ENCODE results near the gene CDCP2.
A peak's percentile ranks its signal among the peaks of the same experiment; 100 is the strongest.

CDCP2 gene

DNA sequence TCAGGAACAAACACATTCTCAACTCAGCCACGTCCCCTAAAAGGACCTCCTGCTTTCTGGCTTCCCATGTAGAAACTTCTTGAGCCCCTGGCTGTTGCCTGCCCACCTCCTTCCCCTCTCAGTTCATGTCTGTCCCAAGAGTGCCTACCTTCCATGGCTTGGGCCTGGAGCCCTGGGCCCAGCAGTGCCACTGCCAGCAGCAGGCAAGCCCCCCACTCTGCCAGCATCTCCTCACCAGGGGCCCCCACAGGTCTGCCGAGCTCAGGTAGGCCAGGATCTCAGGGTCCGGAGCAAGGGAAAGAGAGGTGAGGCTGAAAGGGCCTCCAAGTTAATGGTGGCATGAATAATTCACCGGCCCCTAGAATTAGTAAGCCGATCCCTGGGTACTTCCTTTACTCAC lies at the start of gene CDCP2:
TSS of gene CDCP2 (minus strand) at position 305 of the 400 bp plus-strand sequence. CDS start at position 227, 78 bp downstream.
- DNase-seq (ENCODE audit: low read depth) = no peak

DNA sequence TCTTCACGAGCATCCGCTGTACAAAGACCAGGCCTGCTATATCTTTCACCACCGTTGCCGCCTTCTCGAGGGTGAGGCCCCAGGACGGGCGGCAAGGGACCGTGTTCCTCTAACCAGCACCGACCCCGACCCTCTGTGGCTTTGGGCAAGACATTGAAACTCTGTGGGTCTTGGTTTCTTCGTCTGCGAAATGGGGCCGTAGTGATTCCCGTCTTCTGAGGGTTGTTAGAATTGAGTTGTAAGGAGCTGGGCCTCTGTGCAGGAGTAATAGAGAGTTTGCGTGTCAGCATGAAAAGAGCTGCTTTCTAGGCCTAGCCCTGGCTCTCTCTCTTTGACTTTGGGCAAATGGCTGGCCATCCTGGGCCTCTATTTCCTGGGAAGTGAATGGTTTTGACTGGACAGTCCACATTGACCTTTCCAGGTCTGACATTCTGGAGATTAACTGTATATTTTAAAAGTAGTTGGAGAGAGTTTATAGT lies 47.8 kb upstream of the CDCP2 start:
- DNase-seq (ENCODE audit: low read depth) = no peak

DNA sequence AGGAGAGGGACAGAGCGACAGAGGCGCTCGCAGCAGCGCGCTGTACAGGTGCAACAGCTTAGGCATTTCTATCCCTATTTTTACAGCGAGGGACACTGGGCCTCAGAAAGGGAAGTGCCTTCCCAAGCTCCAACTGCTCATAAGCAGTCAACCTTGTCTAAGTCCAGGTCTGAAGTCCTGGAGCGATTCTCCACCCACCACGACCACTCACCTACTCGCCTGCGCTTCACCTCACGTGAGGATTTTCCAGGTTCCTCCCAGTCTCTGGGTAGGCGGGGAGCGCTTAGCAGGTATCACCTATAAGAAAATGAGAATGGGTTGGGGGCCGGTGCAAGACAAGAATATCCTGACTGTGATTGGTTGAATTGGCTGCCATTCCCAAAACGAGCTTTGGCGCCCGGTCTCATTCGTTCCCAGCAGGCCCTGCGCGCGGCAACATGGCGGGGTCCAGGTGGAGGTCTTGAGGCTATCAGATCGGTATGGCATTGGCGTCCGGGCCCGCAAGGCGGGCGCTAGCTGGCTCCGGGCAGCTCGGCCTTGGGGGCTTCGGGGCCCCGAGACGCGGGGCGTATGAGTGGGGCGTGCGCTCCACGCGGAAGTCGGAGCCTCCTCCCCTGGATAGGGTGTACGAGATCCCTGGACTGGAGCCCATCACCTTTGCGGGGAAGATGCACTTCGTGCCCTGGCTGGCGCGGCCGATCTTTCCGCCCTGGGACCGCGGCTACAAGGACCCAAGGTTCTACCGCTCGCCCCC lies 47.1 kb upstream of the CDCP2 start, which contains the start of the genes CYB5RL and MRPL37:
TSS of gene CYB5RL (minus strand) at position 266 of the 754 bp plus-strand sequence. CDS start 4,414 bp downstream, outside the sequence.
TSS of gene MRPL37 (plus strand) at position 403 of the 754 bp plus-strand sequence. CDS start at position 480, 77 bp downstream.
- DNase-seq (ENCODE audit: low read depth) = peak; percentile 83

DNA sequence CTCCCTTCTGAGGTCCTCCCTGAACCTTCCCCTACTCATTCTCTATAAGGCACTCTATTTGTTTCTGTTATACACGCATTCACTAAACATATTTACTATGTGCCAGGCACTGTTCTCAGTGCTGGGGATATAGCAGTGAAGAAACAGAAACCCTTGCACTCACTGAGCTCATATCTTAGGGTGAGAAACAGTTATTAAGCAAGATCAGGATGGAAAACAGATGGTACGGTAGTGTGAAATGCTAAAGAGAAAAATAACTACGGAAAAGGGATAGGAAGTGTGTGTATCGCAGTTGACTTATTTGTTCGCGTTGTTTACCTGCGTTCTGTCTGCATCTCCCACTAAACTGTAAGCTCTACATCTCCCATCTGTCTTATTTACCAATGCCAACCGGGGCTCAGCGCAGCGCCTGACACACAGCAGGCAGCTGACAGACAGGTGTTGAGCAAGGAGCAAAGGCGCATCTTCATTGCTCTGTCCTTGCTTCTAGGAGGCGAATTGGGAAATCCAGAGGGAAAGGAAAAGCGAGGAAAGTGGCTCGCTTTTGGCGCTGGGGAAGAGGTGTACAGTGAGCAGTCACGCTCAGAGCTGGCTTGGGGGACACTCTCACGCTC lies 46.5 kb upstream of the CDCP2 start:
- DNase-seq (ENCODE audit: low read depth) = no peak

DNA sequence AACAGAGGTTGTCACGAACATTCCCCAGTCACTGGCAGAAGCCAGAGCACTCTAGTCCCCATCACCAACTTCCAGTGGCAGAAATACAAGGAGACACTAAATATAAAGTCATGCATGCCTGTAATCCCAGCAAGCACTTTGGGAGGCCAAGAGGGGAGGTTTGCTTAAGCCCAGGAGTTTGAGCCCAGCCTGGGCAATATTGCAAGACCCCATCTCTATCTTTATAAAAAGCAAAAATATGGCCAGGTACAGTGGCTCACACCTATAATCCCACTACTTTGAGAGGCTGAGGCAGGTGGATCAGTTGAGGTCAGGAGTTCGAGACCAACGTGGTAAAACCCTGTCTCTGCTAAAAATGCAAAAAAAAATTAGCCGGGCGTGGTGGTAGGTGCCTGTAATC lies 40.7 kb upstream of the CDCP2 start:
- DNase-seq (ENCODE audit: low read depth) = no peak

DNA sequence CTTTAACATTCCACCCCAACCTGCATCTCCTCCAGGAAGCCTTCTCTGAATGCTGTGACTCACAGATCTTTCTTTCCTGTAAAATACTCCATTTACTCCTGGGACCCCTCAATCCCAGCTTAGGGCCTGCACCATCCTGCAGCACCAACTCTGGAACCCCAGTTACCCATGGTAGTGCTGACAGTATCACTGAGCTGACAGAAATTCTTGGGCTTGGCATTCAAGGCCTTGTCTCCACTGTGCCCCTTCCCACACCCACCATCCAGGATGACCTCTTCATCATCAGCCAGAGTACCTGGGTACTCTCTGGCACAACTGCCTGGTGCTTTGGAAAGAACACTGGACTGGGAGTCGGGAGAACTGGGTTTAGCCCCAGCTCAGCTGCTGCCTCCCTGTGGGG lies 38.7 kb upstream of the CDCP2 start:
- DNase-seq (ENCODE audit: low read depth) = no peak

DNA sequence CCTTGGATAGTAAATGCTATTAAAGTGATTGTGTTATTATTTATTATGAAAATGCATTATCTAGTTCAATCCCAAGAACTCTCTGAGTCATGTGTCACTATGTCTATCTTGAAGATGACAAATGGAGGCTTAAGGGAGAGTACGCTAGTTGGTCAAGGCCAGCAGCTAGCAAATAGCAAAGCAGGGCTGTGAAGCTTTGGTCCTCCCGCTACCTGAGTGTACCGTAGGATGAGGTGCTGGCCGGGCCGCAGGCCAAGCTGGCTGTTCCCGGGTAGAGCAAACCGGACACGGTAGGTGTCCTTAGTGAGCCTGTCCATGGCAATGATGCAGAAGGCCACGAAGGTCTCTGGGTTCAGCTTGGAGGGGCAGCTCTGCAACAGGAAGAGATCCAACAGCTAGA lies 37.7 kb upstream of the CDCP2 start:
- DNase-seq (ENCODE audit: low read depth) = no peak

DNA sequence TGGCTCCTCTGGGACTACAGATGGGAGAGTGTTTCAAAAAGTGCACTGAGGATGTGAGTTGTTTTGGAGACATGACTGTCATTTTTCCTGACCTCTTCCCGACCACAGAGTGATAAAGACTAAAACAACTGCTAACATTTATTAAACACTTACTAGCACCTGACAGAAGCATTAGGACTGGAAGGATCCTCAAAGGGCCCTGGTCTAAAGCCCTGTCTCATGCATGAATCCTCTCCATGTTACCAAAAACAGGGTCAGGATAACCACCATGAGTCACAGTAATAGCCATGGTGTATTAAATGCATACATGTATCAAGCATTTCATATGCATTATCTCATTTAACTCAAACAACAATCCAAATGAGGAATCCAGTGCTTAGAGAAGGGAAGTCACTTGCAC lies 35.5 kb upstream of the CDCP2 start:
- no peak for DNase-seq (ENCODE audit: low read depth)

DNA sequence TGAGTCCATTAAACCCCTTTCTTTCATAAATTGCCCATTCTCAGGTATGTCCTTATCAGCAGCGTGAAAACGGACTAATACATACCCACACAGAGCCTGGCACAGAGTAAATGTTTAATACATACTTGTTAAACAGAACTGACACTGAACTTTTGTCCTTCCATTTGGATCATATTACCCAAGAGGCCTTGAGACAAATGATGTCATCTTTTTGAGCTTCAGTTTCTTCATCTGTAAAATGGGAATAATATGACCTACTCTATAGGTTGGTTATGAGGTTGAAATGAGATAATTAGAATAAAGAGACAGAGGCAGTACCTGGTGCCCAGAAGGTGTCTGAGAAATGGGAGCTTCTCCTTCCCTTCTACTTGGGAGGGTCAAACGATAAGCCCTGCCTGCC lies 33.3 kb upstream of the CDCP2 start:
- no peak for DNase-seq (ENCODE audit: low read depth)

DNA sequence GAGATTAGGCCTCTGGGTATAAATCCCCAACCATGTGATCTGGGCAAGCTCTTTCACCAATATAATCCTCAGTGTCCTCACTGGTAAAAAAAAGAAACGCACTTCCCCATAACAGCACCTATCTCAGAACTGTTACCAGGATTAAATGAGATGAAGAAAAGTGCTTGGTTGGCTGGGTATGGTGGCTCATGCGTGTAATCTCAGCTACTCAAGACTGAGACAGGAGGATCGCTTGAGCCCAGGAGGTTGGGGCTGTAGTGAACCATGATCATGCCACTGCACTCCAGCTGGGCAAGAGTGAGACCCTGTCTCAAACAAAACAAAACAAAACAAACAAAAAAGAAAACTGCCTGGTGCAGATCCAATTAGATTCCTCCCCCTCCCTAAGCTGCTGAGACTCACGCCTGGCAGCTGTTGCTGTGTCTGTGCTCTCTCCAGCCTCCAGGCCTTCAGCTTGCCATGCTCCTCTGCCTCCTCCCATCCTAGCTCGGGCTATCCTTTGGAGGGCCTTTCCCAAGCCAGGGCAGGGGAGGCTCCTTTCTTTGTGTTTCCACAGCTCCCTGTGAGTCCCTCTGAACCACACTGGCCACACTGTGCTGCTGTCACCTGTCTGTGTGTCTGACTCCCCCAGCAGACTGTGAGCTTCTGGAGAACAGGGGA lies 28.0 kb upstream of the CDCP2 start:
- no peak for DNase-seq (ENCODE audit: low read depth)

DNA sequence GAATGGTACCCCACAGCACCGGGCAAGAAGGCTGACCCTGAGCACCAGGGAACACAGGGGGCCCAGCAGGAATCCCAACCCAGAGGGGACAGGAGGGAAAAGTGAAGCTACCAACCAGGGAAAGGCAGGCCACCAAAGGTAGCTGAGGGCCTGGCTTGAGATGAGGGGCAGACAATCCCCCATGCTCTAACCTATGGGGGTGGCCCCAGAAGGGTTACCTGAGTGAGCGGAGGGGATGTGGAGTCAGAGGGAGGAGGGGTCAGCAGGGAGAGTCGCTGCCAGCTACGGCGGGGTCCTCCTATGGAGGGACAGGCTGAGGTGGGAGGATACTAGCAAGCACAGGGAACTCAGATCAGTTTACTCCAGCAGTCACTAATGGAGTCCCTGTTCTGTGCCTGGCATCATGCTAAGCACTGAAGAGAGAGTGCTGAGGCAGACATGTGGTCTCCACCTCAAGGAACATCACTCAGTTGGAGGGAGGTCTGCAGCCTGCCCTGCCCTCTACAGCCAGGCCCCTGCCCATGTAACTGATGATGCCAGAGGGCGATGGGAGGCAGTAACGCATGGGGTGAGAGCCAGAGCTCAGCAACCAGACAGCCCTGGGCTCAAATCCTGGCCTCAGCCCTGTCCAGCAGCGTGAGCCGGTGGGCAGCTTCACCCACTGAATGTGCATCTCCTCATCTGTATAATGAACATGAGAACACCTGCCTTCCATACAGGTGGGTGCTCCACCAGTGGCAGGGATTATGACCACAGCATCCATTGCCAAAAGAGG lies 25.7 kb upstream of the CDCP2 start:
- no peak for DNase-seq (ENCODE audit: low read depth)

DNA sequence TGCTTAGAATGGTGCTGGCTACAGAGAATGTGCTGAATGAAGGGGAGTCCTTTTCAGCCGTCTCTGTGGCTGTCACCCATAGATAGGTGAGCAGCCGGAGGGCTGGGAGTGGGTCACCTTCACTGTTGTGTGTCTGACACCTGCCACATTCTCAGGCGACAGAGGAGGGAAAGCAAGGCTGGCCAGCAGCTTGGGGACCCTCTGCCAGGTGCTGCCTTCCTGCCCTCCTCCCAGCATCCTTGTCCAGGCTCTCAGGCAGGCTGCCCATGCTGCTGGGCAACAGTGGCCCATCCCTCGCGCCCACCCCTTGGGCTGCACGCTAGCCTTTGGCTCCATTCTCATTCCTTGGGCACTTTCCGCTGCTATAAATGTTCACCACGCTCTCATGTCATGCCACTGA lies 24.9 kb upstream of the CDCP2 start:
- DNase-seq (ENCODE audit: low read depth) = no peak

DNA sequence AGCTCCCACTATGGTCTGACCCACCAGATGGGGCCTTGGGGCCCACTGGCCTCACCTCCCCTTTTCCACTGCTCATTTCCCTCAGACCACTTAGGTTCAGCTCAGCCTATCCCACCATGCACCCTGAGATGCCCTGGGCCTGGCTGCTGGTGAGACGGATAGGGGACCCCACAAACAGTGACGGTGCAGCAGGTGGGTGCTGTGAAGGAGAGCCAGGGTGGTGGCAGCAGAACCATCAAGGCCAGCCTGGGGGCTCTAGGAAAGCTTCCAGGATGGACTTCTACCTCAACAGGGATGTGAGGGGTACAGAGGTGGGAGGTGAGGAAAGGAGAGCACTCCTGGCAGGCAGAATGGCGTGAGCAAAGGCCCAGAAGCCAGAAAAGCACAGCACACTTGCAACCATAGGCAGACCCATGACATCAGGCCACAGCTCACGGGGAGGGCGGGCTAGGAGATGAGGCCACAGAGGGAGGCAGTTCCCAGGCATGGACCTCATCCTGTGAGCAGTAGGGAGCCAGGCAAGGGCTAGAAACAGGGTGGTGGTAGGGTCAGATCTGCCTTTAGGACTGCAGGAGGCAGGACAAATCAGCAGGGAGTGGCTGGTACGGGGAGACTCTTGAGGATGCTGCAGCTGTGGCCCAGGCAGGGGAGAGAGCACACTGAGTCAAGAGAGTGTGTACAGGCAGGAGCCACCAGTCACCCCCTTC lies 24.0 kb upstream of the CDCP2 start:
- DNase-seq (ENCODE audit: low read depth) = no peak

DNA sequence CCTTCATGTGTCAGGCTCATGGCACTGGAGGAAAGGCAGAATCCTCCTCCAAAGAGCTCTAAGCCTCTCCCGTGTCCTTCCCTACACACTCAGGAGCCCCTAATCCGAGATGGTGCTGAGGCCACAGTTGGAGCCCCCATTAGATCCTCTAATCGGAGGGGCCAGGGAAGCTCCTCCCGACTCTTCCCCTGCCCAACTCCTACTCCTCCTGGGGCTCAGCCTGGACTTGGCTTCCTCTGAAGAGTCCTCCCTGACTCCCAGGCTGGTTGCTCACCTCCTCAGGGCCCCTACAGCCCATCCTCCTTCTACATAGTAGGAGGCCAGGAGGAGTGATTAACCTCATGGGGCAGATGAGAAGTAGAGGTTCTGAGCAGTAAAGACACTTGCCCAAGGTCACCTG lies 21.3 kb upstream of the CDCP2 start:
- DNase-seq (ENCODE audit: low read depth) = no peak

DNA sequence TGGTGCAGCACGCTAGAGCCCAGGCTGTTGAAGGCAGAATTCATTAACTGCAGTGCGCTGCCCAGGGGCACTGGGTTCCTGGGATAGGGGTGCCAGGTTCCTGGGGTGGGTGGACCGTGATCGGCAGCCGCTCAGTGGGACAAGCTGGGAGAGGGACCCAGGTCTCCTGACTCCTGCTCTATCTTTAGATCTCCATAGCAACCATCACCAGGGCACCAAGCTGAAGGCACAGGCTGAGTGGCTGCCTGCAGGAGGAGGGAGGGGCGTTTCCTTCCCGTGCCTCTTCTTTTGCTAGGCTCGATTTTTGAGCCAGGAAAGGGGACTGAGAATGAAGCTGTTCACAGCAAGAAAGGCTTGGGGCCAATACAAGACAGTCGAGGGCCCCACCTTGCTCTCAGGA lies 20.9 kb upstream of the CDCP2 start:
- no peak for DNase-seq (ENCODE audit: low read depth)

DNA sequence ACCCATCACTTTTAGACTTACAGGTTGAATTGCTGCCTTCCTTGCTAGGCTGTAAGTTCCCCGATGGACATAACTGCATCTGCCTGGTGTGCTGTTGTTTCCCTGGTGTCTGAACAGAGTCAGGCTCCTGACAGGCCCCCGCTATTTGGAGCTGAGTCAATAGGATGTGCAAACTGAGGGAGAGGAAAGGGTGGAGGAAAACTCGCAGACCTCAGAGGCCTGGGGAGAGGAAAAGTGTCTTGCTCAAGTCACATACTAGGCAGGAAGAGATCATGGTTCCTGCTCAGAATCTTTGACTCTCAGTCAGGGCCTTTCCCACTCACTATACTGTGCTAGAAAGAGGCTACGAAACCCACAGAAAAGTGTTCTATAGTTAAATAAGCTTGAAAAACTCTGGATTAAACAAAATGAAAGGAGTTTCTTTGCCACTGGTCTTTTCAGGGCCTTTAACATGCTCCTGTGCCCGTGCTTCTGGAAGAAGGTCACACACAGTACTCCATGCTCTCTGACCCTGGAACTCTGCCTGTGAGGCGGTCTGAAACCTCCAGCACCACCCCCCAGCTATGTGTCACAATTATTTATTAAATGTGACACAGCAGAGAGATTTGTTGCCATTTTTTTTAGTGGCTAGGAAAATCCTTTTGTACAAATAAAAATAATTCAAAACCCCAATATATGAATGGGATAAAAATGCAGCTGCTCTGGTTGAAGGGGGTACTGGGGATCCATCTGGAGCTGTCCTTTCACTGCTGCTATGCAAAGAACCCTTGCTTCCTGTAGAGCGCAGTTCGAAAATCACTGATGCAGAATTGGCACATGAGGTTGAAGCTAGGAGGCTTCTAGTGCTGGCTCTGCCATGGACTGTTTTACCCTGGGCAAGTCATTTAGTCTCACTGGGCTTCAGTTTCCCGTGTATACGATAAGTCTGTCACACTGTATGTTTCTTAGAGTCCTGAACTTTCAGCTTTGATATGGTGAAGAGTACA lies 20.1 kb upstream of the CDCP2 start:
- DNase-seq (ENCODE audit: low read depth) = no peak

DNA sequence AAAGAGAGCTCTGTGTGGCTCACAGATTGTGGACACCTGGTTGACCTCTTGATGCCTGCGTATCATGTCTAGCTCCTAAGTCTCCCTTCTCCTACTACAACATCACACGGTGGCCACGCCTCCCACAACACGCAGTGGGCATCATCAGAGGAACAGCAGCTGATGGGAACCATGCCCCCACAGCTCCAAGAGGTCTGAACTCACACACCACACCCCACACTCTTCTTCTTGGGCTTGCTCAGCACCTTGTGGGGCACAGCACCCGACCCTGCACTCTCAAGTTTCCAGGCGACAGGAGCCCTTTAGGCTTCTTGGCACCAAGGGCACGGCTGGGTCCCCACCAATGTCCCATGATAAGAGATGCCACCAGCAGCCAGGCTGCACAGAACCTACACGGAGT lies 18.8 kb upstream of the CDCP2 start:
- DNase-seq (ENCODE audit: low read depth) = no peak

DNA sequence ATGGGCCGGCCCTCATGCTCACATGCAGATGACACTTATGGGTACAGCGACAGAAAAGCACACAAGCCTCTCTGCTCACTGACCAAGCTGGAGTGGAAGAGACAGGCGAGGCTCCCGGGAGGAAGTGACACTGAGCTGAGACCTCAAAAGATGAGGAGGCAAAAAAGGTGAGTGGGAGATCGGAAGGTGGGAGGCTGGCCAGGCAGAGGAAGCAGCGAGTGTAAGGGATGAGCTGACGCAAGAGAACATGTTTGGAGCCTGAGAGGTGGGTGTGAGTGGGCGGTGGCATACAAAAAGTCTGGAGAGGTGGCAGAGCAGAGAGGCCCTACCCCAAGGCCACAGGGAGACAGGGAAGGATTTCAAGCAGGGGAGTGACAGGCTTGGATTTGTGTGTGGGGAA lies 18.2 kb upstream of the CDCP2 start:
- DNase-seq (ENCODE audit: low read depth) = no peak

DNA sequence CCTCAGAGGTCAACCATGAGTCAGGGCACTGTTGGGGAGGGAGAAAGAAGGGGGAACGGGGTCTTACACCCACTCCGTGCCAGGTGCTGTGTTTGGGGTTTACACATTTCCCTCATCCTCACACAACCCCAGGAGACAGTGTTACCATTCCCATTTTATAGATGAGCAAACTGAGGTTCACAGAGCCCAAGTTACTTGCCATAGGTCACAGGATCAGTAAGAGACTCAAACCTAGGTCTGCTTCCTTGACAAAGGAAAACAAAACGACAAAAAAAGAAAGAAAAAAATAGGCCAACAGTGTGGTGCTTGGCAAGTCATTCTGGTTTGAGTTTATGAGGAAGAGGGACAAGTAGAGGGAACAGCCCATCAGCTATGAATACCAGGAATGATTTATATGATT lies 16.3 kb upstream of the CDCP2 start:
- no peak for DNase-seq (ENCODE audit: low read depth)

DNA sequence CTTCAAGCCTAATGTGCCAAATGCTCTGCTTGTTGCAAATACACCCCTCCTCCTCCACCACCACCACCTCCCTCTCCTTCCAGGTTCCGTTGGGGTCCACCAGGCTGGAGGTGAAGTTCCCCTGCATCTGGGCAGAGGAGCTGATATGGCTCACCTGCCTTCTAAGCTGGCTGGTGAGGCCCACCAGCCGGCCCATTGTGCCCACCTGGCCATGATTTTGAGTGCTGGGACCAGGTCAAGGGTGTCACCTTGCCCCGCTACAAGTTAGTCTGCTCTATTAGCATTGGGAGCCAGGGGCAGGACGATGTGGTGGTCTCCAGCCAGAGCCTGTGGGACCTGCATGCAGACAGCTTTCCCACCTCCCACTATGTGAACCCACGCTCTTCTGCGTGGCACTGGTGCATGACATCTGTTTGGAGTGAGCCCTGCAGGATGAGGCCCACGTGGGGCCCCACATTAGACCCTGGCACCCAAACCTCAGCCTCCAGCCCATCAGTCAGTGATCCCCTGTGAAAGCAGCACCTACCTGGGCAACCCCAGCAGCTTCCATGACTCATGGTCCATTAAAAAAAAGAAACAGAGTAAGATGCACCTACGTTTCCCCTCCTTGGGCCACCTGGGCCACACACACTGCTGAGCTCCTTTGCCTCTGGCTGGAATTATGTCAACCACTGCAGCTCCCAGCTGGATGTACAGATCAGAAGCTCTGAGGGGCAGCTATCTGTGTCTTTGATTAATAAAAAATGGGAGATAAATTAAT lies 15.6 kb upstream of the CDCP2 start:
- no peak for DNase-seq (ENCODE audit: low read depth)
